Middle frontal gyrus (tissue), 1 donor: ENCODE measurements around the gene ARID2.

Experiments
- DNase-seq: peaks from one replicate; pipeline ENCODE4 v3.0.0-alpha.2; 2015; ENCODE audit warnings: low spot score; ENCODE audit errors: extremely low spot score

The ARID2 gene

DNA sequence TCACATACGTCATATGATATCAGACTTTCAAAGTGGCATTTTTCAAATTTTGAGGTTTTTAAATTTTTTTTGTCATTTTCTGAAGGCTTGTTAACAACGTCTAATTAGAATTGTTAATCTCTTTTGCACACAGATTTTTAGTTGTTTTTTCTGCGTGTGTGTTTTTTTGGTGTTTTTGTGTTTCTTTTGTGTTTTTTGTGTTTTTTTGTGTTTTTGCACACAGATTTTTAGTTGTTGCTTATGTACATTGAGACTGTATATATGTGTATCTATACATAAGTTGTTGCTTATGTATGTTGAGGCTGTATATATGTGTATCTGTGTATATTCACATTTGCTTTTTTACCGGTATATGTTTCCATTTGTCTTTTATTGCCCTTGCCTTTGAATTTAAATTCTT lies 30.8 kb downstream of the ARID2 start:
- no peak for DNase-seq

DNA sequence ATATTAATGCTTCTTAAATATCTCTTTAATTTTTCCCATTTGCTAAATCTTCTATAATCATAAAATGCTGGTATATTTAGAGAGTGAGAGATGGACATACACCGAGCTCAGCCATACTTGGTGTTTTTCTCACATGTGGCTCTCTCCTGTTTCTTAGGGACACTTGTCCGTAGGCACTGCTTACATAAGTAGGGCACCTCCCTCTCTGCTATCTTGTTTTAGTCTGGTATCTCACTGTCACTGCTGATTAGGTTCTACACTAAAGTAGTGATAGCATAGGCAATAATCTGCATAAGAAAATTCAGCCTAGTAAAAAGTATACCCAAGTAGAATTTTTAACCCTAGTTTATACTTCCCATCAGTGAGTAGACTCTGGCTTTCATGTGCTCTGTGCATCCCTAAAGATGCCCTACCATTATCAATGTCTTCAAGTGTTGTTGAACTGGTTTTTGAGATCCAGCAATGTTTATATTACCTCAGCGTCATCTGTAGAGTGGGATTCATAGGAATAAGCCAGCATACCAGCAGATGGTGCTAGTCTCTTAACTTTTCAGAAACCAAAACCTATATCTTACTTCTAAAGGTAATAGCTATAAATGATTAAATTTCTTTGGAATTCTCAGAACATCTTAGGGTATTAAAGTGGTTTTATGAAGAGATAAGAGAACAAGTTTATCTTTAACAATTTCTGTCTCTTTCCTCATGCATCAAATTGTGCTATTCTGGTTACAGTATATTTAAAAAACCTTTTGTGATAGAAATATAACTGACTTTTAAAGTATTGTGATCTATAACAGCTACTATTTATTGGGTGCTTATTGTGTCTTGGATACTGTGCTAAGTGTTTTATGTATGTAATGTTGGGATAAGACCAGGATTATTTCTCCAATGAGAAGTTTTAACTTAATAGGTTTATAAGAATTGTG lies 32.9 kb downstream of the ARID2 start:
- DNase-seq: no peak

DNA sequence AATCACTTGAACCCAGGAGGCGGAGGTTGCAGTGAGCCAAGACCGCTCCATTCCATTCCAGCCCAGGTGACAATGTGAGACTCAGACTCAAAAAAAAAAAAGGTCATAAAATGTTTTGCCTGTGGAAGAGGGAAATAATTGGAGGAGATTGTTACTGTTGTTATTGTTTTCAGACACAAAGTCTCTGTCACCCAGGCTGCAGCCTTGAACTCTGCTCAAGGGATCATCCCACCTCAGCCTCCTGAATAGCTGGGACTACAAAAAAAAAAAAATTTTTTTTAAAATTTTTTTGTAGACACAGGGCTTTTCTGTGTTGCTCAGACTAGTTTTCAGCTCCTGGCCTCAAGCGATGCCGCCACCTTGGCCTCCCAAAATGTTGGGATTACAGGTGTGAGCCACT lies 33.9 kb downstream of the ARID2 start:
- no peak for DNase-seq

DNA sequence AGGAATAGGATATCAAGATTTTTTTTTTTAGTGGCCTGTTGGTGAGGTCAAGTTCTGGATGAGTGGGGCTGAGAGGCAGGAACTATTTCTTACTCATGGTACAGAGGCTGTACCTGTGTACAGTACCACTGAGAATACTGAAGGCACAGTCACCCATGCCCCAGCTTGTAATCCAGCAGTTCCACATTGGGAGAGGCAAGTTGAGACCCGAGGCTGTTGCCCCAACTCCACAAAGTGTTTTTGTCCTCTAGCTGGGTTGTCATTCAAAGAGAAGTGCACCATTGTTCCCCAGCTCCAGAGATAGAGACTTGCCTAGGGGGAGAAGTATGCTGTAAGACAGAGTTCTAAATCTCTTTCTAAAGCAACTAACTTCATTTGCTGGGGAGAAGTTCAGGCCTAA lies 38.7 kb downstream of the ARID2 start:
- no peak for DNase-seq

DNA sequence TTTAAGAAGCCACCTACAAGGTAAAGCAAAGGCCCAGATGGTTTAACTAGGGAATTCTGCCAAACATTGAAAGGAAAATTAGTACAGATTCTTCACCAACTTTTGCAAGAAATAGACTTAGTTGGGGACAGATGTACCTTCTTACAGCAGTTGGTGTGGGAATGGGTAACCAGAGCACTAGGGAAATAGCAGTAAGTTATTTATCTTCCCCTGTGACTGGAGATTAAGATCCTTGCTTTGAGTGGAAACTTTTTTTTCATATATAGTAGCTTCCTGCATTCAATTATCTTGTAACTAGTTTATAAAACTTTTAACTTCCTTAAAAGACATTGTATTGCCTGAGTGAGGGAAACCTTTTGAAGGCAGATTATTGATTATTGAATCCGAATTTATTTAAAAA lies 44.2 kb downstream of the ARID2 start:
- no peak for DNase-seq

DNA sequence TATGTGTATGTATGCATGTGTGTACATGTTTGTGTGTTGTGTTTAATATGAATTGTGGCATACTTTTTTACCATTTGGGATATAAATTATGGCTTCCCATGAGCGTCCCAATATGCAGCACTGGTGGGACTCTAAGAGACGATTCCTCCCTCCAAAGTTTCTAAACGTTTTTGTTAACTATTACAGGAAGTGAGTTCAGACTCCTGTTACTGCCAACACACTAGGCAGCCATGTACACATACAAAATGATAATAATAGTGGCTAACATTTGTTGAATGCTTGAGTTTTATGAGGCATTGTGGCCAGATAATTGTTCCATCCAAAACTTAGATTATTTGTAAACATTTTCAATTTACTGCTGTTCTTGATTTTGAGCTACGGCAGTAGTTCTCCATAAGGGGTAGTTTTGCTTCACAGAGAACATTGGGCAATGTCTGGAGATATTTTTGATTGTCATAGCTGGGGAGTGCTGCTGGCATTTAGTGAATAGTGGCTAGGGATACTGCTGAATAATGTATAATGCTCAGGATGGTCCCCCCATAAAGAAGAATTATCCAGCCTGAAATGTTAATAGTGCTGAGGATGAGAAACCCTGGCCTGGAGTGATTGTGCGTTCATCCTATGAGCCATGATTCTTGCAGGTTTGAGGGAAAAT lies 45.1 kb downstream of the ARID2 start:
- DNase-seq: no peak

DNA sequence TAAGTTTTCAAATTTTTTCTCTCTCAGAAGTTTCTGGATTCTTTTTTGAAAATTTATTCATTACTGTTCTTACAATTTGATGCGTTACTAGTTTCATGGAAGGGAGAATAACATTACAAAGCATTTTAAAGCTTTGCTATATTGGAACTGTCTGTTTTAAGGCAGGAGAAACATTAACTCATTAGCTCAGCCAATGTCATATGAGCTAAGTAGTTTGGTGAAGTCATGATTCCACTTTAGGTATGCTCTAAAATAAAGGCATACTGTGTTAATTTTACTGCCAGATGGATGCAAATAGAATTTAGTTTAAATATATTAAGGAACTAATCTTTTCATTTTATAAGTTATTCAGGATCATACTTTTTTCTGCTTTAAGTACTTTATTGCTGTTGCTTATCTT lies 46.0 kb downstream of the ARID2 start:
- DNase-seq: no peak

DNA sequence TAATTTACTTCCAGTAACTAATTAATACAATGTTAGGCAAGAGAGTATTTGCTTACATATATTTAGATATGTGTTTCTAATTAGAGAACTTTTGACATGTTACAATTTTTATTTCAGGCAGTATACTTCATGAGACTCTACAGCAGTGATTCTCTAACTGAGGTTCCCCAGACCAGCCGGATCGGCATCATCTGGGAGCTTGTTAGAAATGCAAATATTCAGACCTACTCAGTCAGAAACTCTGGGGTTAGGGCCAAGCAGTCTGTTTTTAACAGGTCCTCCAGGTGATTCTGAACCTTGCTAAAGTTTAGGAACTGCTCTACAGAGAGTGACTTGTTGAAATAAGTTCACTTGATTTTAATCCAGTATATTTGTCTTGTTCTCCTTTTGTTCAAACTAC lies 46.5 kb downstream of the ARID2 start:
- DNase-seq: no peak

DNA sequence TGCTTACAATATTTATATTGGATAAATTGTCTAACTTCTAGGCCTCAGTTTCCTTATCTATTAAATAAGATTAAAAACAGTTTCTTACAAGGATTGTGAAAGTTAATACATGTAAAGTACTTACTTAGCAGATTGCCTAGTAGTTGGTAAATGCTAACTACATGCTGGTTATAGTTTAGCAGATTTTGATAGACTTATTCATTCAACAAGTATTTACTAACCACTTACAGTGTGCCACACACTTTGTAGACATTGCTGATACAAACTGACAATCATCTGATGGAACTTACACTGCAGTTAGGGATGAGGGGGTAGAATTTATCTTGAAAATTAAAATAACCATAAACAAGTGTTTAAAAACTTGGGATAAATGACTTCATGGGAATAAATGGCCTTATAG lies 50.4 kb downstream of the ARID2 start:
- DNase-seq: no peak

DNA sequence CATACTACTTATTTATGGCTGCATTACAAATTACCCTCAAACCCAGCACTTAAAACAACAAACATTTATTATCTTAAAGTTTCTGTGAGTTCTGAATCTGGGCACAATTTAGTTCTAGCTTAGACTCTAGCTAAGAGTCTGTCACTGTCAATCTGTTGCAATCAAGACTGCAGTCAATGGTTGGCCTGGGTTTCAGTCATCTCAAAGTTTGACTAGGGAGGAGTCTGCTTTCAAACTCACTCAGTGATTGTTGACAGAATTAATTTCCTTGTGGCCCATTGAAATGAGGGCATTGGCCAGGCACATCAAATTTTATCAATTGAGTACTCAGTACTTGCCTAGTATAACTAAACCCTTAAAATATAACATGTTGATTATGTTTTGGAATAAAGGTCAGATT lies 51.6 kb downstream of the ARID2 start:
- no peak for DNase-seq

DNA sequence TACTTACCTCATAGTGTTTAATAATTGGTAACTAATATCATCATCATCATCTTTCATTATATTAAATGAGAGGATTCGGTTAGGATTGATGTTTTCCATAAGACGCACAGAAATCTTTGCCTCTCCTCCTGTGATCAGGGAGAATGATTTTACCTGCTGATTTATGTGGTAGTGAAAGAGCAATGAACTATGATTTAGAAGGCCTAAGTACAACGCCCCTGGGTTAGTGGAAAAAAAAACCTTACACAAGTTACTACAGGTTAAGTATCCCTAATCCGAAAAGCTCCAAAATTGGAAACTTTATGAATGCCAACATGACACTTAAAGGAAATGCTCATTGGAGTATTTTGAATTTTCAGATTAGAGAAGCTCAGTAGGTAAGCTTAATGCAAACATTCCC lies 55.8 kb downstream of the ARID2 start:
- no peak for DNase-seq

DNA sequence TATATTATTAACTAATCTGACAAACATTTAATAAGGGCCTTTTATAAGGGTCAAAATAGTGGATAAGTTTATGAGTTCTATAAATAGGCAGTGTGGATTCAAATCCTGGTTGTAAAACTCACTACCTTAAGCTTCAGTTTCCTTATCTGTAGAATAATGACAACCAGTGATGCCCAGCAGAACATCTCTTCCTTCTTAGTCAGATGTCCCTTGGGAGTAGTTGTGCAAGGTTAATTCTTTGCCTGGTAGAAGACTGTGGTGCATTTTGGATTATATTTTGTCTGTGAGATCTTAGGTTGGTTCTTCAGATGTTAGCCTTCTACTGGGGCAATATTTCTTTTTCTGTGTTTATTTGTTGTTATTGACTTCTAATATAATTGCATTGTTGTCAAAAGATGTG lies 59.5 kb downstream of the ARID2 start:
- no peak for DNase-seq

DNA sequence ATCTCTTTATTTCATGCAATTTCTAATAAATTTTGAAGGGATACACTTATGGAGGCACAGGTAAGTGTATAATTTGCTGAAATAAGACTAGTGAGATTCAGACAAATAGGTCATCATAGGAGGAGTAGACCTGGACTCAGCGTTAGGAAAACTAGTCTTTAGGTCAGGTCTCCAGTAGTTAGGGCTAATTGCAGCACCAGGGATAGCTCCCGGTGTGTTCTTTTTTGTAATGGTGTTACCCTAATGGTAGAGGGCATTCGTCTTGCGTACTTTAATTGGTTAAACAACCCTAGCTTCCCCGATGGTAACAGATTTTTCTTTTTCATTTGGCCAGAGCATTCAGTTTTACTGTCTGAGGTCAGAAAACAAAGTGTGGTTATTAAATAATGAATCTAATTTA lies 64.9 kb downstream of the ARID2 start:
- no peak for DNase-seq

DNA sequence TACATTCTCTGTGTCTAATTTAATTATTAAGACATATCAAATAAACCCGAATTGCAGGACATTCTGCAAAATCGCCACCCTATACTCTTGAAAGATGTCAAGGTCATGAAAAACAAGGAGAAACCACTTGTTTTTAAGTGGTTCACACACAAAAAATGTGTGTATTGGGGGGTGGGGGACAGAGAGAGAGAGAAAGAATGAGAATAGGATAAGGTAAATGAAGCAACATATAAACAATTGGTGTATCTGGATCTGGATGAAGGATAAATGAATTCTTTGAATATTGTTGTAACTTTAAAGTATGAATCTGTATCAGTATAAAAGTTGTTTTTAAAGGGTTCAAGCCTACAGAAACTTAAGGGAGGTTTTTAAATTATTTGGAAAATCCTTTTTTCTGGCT lies 72.1 kb downstream of the ARID2 start:
- DNase-seq: no peak

DNA sequence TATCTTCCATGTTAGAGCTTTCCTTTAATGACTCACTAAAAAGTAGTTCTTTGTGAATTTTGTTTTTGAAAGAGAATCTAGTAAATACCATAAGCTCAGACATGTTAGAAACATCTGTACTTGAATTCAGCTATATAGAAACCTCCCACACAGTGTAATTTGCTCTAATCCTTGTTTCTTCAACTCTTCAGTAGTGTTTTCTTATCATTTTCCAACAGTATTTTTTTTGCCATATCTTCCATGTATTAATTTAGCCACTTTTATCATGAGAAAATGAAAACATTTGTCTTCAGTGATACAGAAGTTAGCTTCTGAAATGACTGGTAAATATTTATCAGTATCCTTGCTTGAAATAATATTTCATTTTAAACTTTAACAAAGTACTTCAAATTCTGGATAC lies 73.6 kb downstream of the ARID2 start:
- DNase-seq: no peak

DNA sequence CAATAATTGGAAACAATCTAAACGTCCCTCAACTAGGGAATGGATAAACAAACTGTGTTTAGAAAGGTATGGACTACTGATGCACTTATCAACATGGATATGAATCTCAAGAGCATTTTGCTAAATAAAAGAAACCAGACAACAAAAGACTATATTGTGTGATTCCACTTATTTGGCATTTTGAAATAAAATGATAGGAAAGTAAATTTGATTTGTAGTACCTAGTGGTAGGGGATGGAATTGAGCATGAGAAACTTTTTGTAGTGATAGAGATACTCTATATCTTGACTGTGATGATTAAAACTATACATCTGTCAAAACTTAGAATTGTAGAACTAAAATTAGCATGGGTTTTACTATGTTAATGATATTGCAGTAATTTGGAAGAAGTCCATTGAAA lies 87.1 kb downstream of the ARID2 start:
- DNase-seq: no peak

DNA sequence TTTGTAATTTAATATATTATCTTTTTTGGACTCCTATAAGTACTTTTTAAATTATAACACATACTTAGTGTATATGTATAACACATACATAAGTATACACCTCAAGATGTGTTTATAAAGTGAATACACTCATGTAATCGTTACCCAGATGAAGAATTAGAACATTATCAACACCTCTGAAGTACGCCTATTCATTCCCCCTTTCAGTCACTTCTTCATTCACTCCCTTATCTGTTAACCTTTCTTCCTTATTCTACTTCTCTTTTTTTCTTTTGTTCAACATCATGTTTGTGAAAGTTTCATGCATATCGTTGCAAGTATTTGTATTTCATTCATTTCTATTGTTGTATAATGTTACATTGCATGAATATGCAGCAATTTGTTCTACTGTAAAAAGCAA lies 98.5 kb downstream of the ARID2 start:
- no peak for DNase-seq

DNA sequence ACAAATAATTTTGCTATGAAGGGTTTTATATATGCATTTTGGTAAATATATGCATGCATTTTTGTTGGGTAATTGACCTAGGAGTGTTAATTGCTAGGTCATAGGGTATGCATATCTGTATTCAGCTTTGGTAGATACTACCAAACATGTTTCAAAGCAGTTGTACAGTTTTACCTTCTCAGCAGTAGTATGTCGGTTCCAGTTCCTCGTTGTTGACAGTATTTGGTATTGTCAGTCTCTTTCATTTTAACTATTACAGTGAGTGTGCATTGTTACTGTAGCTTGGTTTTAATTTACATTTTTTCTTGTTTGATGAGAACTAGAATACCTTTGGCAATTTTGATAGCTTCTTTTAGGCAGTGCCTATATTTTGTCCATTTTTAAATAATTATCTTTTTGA lies 98.9 kb downstream of the ARID2 start:
- DNase-seq: no peak

DNA sequence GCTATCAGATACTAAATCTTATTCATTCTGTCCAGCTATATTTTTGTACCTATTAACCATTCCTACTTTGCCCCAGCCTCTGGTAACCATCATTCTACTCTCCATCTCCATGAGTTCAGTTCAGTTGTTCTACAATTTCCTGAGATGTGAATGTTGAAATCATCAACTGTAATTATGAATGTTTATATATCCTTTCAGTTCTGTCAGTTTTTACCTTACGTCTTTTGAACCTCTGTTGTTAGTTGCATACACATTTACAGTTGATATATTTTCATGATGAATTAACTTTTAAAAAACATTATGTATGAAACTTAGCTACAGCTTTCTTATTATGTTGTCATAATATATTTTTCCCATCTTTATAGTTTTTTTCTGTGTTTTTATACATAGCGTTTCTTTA lies 102.1 kb downstream of the ARID2 start:
- DNase-seq: no peak

DNA sequence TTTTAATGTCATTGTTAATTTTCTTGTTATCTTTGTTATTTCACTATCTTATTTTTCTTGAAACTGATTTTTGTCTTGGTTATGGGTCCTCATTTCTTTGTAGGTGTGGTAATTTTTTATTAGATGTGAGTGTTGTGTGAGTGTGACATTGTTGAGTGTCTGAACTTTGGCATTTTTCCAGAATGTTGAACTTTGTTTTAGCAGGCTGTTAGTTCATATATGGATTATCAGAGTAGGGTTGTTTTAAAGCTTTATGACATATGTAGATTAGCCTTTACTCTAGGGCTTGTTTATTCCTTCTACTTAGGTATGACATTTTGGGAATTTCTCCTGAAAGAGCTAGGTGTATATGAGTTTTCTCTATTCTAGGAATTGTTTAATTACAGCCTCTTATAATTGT lies 103.9 kb downstream of the ARID2 start:
- DNase-seq: no peak

DNA sequence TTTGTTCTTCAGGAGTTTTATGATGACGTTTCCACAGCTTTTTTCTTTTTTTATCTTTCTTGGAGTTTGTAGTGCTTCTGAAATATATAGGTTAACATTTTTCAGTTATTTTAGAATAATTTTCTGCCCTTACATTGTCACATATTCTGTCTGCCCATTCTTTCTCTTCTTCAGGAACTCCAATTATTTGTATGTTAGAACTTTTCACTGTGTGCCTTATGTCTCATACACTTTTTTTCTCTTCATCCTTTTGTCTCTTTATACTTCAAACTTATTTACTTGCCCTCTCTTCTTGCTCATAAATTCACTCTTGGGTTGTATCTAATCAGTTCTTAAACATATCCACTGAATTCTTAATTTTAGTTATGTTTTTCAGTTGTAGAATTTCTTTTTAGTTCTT lies 105.3 kb downstream of the ARID2 start:
- DNase-seq: no peak

DNA sequence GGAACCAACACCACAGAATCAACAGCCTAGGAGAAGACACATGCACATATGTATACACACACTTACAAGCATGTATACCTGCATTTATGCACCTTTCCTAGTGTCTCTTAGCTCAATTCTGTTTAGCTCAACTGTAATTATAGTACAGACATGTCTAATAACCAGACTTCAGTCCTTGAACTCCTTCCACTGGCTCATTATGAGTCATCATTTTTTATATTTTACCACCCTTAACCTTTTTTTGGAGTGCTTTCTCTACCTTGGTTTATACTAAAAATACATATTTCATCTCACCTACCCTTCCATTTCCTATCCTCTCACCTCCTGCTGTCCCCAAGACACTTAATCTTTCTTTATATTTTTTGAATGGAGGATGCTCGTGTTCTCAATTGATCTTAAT lies 110.4 kb downstream of the ARID2 start:
- DNase-seq: no peak

DNA sequence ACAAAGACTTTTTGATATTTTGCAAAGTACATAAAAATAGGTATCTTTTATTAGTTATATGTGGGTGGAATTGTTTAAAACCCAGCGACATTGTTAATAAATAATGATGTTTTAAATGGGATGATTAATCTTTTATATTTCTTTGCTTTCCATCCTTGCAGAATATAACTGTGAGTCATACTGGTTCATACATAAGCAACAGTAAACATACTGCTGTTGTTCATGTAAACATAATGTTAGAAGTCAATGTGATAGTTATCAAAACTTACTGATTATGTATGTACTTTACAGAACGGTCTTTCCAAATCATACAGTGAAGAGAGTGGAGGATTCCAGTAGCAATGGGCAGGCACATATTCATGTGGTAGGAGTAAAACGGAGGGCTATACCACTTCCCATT lies 119.8 kb downstream of the ARID2 start:
- DNase-seq: no peak
